Stomach (tissue), 9 donors: ENCODE data around the gene WFS1. TPM values are rescaled to one million over a fixed set of nuclear protein-coding genes. Genes with fewer than 3 reads are reported as not detected.
A peak's percentile ranks its signal among the peaks of the same experiment; 100 is the strongest.

Experiments used
- DNase-seq, 2 donors: peaks; one replicate each; pipeline versions ENCODE4 v3.0.0 to v3.0.0-alpha.2; 2013 to 2019
- H3K27ac ChIP-seq, 5 donors: fragments of 200-600 bp in 4 of 5; sonication (generic) in 4 of 5; one replicate each; pipeline ENCODE4 v1.5.1; 2013 to 2019; ENCODE audit warnings: mild to moderate bottlenecking in 1 of 5, moderate library complexity in 1 of 5
- H3K27me3 ChIP-seq, 3 donors: fragments of 200-600 bp; sonication (generic); one replicate each; pipeline ENCODE4 v1.5.1; 2017 to 2019; ENCODE audit warnings: mixed run types in 1 of 3
- H3K36me3 ChIP-seq, 4 donors: fragments of 200-600 bp; sonication (generic); 1 replicate in 3 of 4; 2 replicates in 1 of 4; pipeline ENCODE4 v1.5.1; 2016 to 2019
- H3K4me1 ChIP-seq, 4 donors: fragments of 200-600 bp; sonication (generic); one replicate each; pipeline ENCODE4 v1.5.1; 2016 to 2019
- H3K4me3 ChIP-seq, 4 donors: fragments of 200-600 bp; sonication (generic) in 3 of 4; one replicate each; pipeline ENCODE4 v1.5.1; 2016 to 2019; ENCODE audit warnings: mild to moderate bottlenecking in 1 of 4
- H3K9me3 ChIP-seq, 4 donors: fragments of 200-600 bp; sonication (generic); one replicate each; pipeline ENCODE4 v1.5.1; 2016 to 2019
- EP300 ChIP-seq: sonication (generic); formaldehyde crosslinking; IDR thresholded peaks from one replicate; pipeline ENCODE4 v1.6.1; 2017; ENCODE audit warnings: antibody characterized with exemption
- POLR2A ChIP-seq, 4 donors: fragments of 450-650 bp; IDR thresholded peaks; one replicate each; pipeline ENCODE4 v1.6.1; 2016; ENCODE audit warnings: antibody characterized with exemption in 4 of 4, control low read depth in 2 of 4, mild to moderate bottlenecking in 1 of 4, moderate library complexity in 1 of 4
- POLR2AphosphoS5 ChIP-seq, 3 donors: sonication (generic); formaldehyde crosslinking; IDR thresholded peaks; one replicate each; pipeline ENCODE4 v1.6.1; 2016; ENCODE audit warnings: antibody characterized with exemption in 3 of 3
- WGBS, 5 donors: extraction: QIAGEN DNeasy Blood & Tissue Kit in 3 of 5; methylation state at CpG; one replicate each; pipeline versions ENCODE4 v1.1.5 to v1.1.7; 2013 to 2018; 5-methylcytosine and 5-hydroxymethylcytosine counted together
- intact Hi-C: fragments of 100-400 bp; cut with DNase I; formaldehyde crosslinking; loops from one replicate; pipeline ENCODE4 v1.15.1; 2023; ENCODE audit warnings: low total_unique reads
- polyA plus RNA-seq, 3 donors: library from polyadenylated mRNA; stranded (reverse); fragments of 200-250 nt; gene quantifications; one replicate each; pipeline ENCODE4 v1.2.3, GENCODE V29; 2013
- total RNA-seq, 5 donors: library from RNA; depleted of rRNA; stranded (reverse); fragments of >200 nt; gene quantifications; one replicate each; pipeline versions ENCODE4 v1.1.0 to v1.2.3, GENCODE V29; 2014 to 2016
- TF ChIP-seq, protein P1 (sequence below), 7 experiments: fragments of 450-650 bp in 4 of 7; fragments of 200-600 bp in 3 of 7; sonication (generic) in 3 of 7; IDR thresholded peaks; one replicate each; pipeline ENCODE4 v1.5.1; 2016 to 2019; ENCODE audit warnings: antibody characterized with exemption in 7 of 7, control low read depth in 2 of 7, mild to moderate bottlenecking in 1 of 7
- donor health status: healthy with polysubstance abuse.
- donor health status: Bipolar disorder and iron deficiency.
- donor health status: healthy.

Gene WFS1
- total and polyA plus RNA-seq, 8 donors = 4.1 to 60.7 (median 15.1) TPM

DNA sequence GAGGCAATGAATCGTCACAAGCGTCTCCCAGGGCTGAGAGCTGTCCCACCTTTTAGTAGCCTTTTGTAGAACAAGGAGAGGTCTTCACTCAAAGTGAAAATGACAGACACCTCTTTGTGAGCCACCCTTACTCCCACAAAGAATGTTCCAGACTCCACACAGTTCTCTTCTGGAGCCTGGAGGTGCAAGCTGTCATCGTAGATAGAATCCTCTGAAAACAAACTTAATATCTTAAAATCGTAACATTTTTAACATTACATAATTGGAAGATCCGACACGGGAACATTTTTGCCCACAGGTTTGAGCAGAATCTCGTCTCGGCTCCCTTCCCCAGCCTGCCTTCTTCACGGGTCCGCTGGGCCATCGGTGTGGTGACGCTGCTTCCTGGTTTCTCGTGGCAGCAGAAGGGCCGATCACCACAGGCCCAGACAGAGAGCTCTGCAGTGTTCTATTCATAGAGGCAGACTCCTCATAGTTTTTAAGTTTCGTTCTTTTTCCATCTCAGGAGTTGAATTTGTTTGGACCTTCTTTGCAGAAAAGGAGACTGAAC, 27.7 kb downstream of the WFS1 start:
- peaks cover 0 to 11% (median 3%) of the 10 kb centered on the region in 4 donors for H3K4me1 ChIP-seq
- H3K36me3 ChIP-seq = peaks cover 42 to 94% (median 91%) of the 10 kb centered on the region in 4 donors
- TF ChIP-seq POLR2AphosphoS5 (IDR thresholded peaks at IDR 0.05) (no peak), EP300 (no peak), POLR2A (IDR thresholded peaks at IDR 0.05) (no peak)
- TF ChIP-seq, protein P1, sequence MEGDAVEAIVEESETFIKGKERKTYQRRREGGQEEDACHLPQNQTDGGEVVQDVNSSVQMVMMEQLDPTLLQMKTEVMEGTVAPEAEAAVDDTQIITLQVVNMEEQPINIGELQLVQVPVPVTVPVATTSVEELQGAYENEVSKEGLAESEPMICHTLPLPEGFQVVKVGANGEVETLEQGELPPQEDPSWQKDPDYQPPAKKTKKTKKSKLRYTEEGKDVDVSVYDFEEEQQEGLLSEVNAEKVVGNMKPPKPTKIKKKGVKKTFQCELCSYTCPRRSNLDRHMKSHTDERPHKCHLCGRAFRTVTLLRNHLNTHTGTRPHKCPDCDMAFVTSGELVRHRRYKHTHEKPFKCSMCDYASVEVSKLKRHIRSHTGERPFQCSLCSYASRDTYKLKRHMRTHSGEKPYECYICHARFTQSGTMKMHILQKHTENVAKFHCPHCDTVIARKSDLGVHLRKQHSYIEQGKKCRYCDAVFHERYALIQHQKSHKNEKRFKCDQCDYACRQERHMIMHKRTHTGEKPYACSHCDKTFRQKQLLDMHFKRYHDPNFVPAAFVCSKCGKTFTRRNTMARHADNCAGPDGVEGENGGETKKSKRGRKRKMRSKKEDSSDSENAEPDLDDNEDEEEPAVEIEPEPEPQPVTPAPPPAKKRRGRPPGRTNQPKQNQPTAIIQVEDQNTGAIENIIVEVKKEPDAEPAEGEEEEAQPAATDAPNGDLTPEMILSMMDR (IDR thresholded peaks at IDR 0.05) = no peak
- no peaks in the 10 kb centered on the region for H3K9me3 ChIP-seq
- no peaks in the 10 kb centered on the region for H3K27me3 ChIP-seq
- intact Hi-C loops = no loop called here
- no peak overlapping the region for H3K4me3 ChIP-seq
- DNase-seq = no peak
- 84 to 90% (median 88%) methylated on average over 15 of the region's 15 CpGs for WGBS, 5 donors
- peak overlapping the region in 3 of 5 donors; percentile 38 to 89 (median 50) for H3K27ac ChIP-seq

GRCh38 chr4:6298035-6298434, 28.4 kb downstream of the WFS1 start:
- DNase-seq = peak in 1 of 2 donors; percentile 54
- H3K4me3 ChIP-seq = no peak overlapping the region
- peaks cover 49 to 94% (median 91%) of the 10 kb centered on the region in 4 donors for H3K36me3 ChIP-seq
- 61 to 94% (median 71%) methylated on average over 6 to 13 of the region's 13 CpGs for WGBS, 5 donors
- H3K4me1 ChIP-seq = peaks cover 0 to 11% (median 3%) of the 10 kb centered on the region in 4 donors
- H3K27ac ChIP-seq = peak overlapping the region; percentile 27 to 89 (median 50)
- no peaks in the 10 kb centered on the region for H3K9me3 ChIP-seq
- TF ChIP-seq POLR2AphosphoS5 (IDR thresholded peaks at IDR 0.05) (peak; percentile 54 to 76 (median 55)), EP300 (peak; percentile 87), POLR2A (IDR thresholded peaks at IDR 0.05) (no peak)
- TF ChIP-seq, protein P1 (IDR thresholded peaks at IDR 0.05) = no peak
- intact Hi-C loops = no loop called here
- no peaks in the 10 kb centered on the region for H3K27me3 ChIP-seq

GRCh38 chr4:6298852-6299251, 29.2 kb downstream of the WFS1 start:
- Histone ChIP-seq H3K27ac (peak overlapping the region in 4 of 5 donors; percentile 48 to 89 (median 58)), H3K4me1 (peaks cover 0 to 11% (median 3%) of the 10 kb centered on the region in 4 donors), H3K36me3 (peaks cover 50 to 95% (median 91%) of the 10 kb centered on the region in 4 donors), H3K9me3 (no peaks in the 10 kb centered on the region), H3K27me3 (no peaks in the 10 kb centered on the region), H3K4me3 (no peak overlapping the region)
- TF ChIP-seq, protein P1 (IDR thresholded peaks at IDR 0.05) = no peak
- TF ChIP-seq POLR2AphosphoS5 (IDR thresholded peaks at IDR 0.05) (no peak), EP300 (no peak), POLR2A (IDR thresholded peaks at IDR 0.05) (no peak)
- DNase-seq = no peak
- 85 to 96% (median 93%) methylated on average over 3 to 6 of the region's 6 CpGs for WGBS, 5 donors
- intact Hi-C loops = no loop called here

- no peak for TF ChIP-seq POLR2AphosphoS5 (IDR thresholded peaks at IDR 0.05)
- TF ChIP-seq EP300 = no peak
- TF ChIP-seq, protein P1 (IDR thresholded peaks at IDR 0.05) = no peak
- TF ChIP-seq POLR2A (IDR thresholded peaks at IDR 0.05) = no peak
- no peak for DNase-seq
- intact Hi-C loops = no loop called here
- 82 to 97% (median 93%) methylated on average over 10 to 12 of the region's 12 CpGs for WGBS, 5 donors
- H3K4me3 ChIP-seq = no peak overlapping the region
- peaks cover 0 to 11% (median 3%) of the 10 kb centered on the region in 4 donors for H3K4me1 ChIP-seq
- H3K27me3 ChIP-seq = no peaks in the 10 kb centered on the region
- H3K27ac ChIP-seq = peak overlapping the region in 1 of 5 donors; percentile 89
- peaks cover 49 to 94% (median 91%) of the 10 kb centered on the region in 4 donors for H3K36me3 ChIP-seq
- no peaks in the 10 kb centered on the region for H3K9me3 ChIP-seq
These were observed 30.2 kb downstream of the WFS1 start for GRCh38 chr4:6299875-6300274.
